Right lobe of liver (tissue), 4 donors: Measurements from ENCODE around the gene POU2F3.

ENCODE experiments used
- CTCF ChIP-seq, 4 donors: fragments of 200-600 bp in 3 of 4; fragments of 450-650 bp in 1 of 4; IDR thresholded peaks; one replicate each; pipeline versions ENCODE4 v1.5.1 to v1.8.0; 2016 to 2022; ENCODE audit warnings: antibody characterized with exemption in 4 of 4, mild to moderate bottlenecking in 2 of 4
- POLR2A ChIP-seq: fragments of 450-650 bp; IDR thresholded peaks from one replicate; pipeline ENCODE4 v1.6.1; 2017; ENCODE audit warnings: antibody characterized with exemption, mild to moderate bottlenecking
- donor health status: DM: no; HTN: no; CAD: no.
- donor health status: DM: no; HTN: no; CAD: no.
- donor health status: DM: no; HTN: yes; CAD: no.

DNA sequence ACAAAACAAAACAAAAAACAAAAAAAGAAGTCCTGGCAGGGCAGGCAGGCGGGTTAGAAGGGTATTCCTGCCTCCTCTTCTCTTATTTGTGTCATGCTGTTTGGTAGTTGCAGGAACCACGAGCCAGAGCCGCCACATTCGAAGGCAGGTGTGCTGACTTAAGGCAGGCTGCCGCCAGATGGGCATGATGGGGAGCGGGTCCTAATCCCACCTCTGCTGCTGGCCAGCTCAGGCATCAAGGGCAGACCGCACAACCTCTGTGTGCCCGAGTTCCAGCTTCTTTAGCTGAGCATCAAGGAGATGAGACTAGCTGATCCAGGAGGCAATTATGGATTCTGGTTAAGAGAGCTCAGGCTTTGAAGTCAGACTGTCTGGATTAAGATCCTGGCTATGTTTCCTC, 17.0 kb upstream of the POU2F3 start:
- TF ChIP-seq CTCF (IDR thresholded peaks at IDR 0.05) (no peak), POLR2A (no peak)
